Keratinocyte (primary cell): ENCODE data around the gene GJD3. TPM values are rescaled to one million over a fixed set of nuclear protein-coding genes. Genes with fewer than 3 reads are reported as not detected.

ENCODE experiments used
- DNase-seq: peaks from one replicate; pipeline ENCODE4 v3.0.0-alpha.2; 2011; ENCODE audit warnings: low read depth, missing footprints, low spot score
- FAIRE-seq: peaks from 2 replicates; lab custom pipeline; 2011; peaks lifted over from hg19 to GRCh38; lab: Jason Lieb, UNC
- H2AFZ ChIP-seq: 2 replicates; pipeline ENCODE4 v1.6.0; 2012; ENCODE audit warnings: low read length, control low read depth, inconsistent platforms; ENCODE audit not compliant: control insufficient read depth
- H3K27ac ChIP-seq: 2 replicates; pipeline ENCODE4 v1.5.1; 2011; ENCODE audit warnings: low read length; ENCODE audit not compliant: control insufficient read depth, insufficient read depth
- H3K27me3 ChIP-seq: 3 replicates; pipeline ENCODE4 v1.6.0; 2011; ENCODE audit warnings: low read length; ENCODE audit not compliant: control insufficient read depth, insufficient read depth; ENCODE audit errors: extremely low read depth
- H3K36me3 ChIP-seq, 2 experiments: 2 replicates in 1 of 2; 3 replicates in 1 of 2; pipeline ENCODE4 v1.5.1; 2011; ENCODE audit warnings: low read length in 2 of 2, mild to moderate bottlenecking in 1 of 2; ENCODE audit not compliant: control insufficient read depth in 2 of 2, insufficient read depth in 2 of 2; ENCODE audit errors: extremely low read depth in 1 of 2
- H3K4me1 ChIP-seq: 3 replicates; pipeline ENCODE4 v1.5.1; 2011; ENCODE audit warnings: low read length; ENCODE audit not compliant: control insufficient read depth, insufficient read depth; ENCODE audit errors: extremely low read depth
- H3K4me2 ChIP-seq: 3 replicates; pipeline ENCODE4 v1.6.0; 2011; ENCODE audit warnings: low read depth, low read length; ENCODE audit not compliant: control insufficient read depth, insufficient read depth; ENCODE audit errors: extremely low read depth
- H3K4me3 ChIP-seq, 3 experiments: fragments of 200-600 bp in 1 of 3; sonication (generic) in 1 of 3; 2 replicates in 2 of 3; 3 replicates in 1 of 3; pipeline ENCODE4 v1.5.1; 2011 to 2016; ENCODE audit warnings: low read length in 3 of 3, mild to moderate bottlenecking in 3 of 3, control low read depth in 2 of 3, inconsistent platforms in 1 of 3, low read depth in 1 of 3, mixed read lengths in 1 of 3, mixed run types in 1 of 3, moderate library complexity in 1 of 3; ENCODE audit not compliant: control insufficient read depth in 2 of 3, insufficient read depth in 2 of 3; ENCODE audit errors: extremely low read depth in 1 of 3
- H3K79me2 ChIP-seq: 2 replicates; pipeline ENCODE4 v1.6.0; 2012; ENCODE audit warnings: low read length; ENCODE audit not compliant: control insufficient read depth, insufficient read depth
- H3K9ac ChIP-seq: 3 replicates; pipeline ENCODE4 v1.6.0; 2011; ENCODE audit warnings: low read length; ENCODE audit not compliant: control insufficient read depth, insufficient read depth; ENCODE audit errors: extremely low read depth
- H3K9me1 ChIP-seq: 3 replicates; pipeline ENCODE4 v1.6.0; 2011; ENCODE audit warnings: low read length; ENCODE audit not compliant: control insufficient read depth, insufficient read depth; ENCODE audit errors: extremely low read depth
- H3K9me3 ChIP-seq: 2 replicates; pipeline ENCODE4 v1.5.1; 2012; ENCODE audit warnings: low read depth, low read length; ENCODE audit not compliant: control insufficient read depth
- H4K20me1 ChIP-seq: 3 replicates; pipeline ENCODE4 v1.6.0; 2011; ENCODE audit warnings: low read length; ENCODE audit not compliant: control insufficient read depth, insufficient read depth; ENCODE audit errors: extremely low read depth
- CTCF ChIP-seq, 3 experiments: IDR thresholded peaks in 1 of 3; conservative IDR thresholded peaks in 1 of 3; optimal IDR thresholded peaks in 1 of 3; 2 replicates in 2 of 3; 3 replicates in 1 of 3; pipeline versions ENCODE3 to v1.5.1; 2011; ENCODE audit warnings: low read length in 3 of 3, mild to moderate bottlenecking in 3 of 3, moderate library complexity in 2 of 3, control low read depth in 1 of 3, inconsistent platforms in 1 of 3; ENCODE audit not compliant: insufficient read depth in 2 of 3; ENCODE audit errors: extremely low read depth in 1 of 3
- EZH2 ChIP-seq: IDR thresholded peaks from one replicate; pipeline ENCODE4 v1.6.1; 2012; ENCODE audit warnings: inconsistent platforms, mild to moderate bottlenecking, low read length, moderate library complexity
- dilution Hi-C: fragments of 300-500 bp; cut with MboI; formaldehyde crosslinking; loops from one replicate; pipeline ENCODE4 v1.7.0; 2020; ENCODE audit warnings: low sequenced_read_pairs; ENCODE audit not compliant: extremely low pct_ligation_motif_present
- polyA plus RNA-seq, 5 experiments: library from polyadenylated mRNA; depleted of rRNA in 3 of 5; stranded (reverse) in 3 of 5; stranded (forward) in 1 of 5; unstranded in 1 of 5; fragments of >200 nt; gene quantifications; 1 replicate in 1 of 5; 2 replicates in 3 of 5; 3 replicates in 1 of 5; pipeline versions ENCODE4 v1.2.1 to v1.2.3, GENCODE V29; 2011 to 2012; ENCODE audit warnings: missing spikeins in 2 of 5, low read depth in 1 of 5, low replicate concordance in 1 of 5

GJD3 gene
- polyA plus RNA-seq, 1 donor (not counting 4 experiments of a cell fraction or from before 2014, with no cell fraction given), result not detected

- peaks cover 91% of the 10 kb centered on the region for H3K79me2 ChIP-seq
- H3K4me2 ChIP-seq, result no peak overlapping the region
- H3K4me3 ChIP-seq, result no peak overlapping the region
- H3K36me3 ChIP-seq, result peaks cover 7 to 12% of the 10 kb centered on the region in 2 experiments
- H3K9me1 ChIP-seq, result peaks cover 2% of the 10 kb centered on the region
- no peaks in the 10 kb centered on the region for H3K9me3 ChIP-seq
- H2AFZ ChIP-seq, result no peak overlapping the region
- dilution Hi-C loops, result no loop called here
- DNase-seq, result no peak
- FAIRE-seq, result no peak
- TF ChIP-seq CTCF (optimal IDR thresholded peaks at IDR 0.05 in 1 of 3, IDR thresholded peaks at IDR 0.05 in 1 of 3, conservative IDR thresholded peaks at IDR 0.05 in 1 of 3; ENCODE audit: extremely low read depth in 1 of 3, insufficient read depth in 2 of 3, low read length in 3 of 3) (no peak), EZH2 (no peak)
- peaks cover 15% of the 10 kb centered on the region for H4K20me1 ChIP-seq
- no peak overlapping the region for H3K9ac ChIP-seq
- no peaks in the 10 kb centered on the region for H3K27me3 ChIP-seq
- H3K27ac ChIP-seq, result no peak overlapping the region
- peaks cover 27% of the 10 kb centered on the region for H3K4me1 ChIP-seq
Measured at GRCh38 chr17:40327735-40328385, 36.7 kb downstream of the GJD3 start.

GRCh38 chr17:40327244-40327729 lies 37.2 kb downstream of the GJD3 start:
- H3K9ac ChIP-seq, result no peak overlapping the region
- peaks cover 33% of the 10 kb centered on the region for H3K4me1 ChIP-seq

More at GRCh38 chr17:40327244-40327729, 37.2 kb downstream of the GJD3 start:
- dilution Hi-C loops, result no loop called here
- Histone ChIP-seq H3K27me3 (no peaks in the 10 kb centered on the region), H3K4me3 (no peak overlapping the region), H3K79me2 (peaks cover 94% of the 10 kb centered on the region), H3K27ac (no peak overlapping the region), H4K20me1 (peaks cover 15% of the 10 kb centered on the region), H3K4me2 (no peak overlapping the region), H3K36me3 (peaks cover 7 to 12% of the 10 kb centered on the region in 2 experiments), H3K9me1 (peaks cover 2% of the 10 kb centered on the region), H2AFZ (no peak overlapping the region), H3K9me3 (no peaks in the 10 kb centered on the region)
- DNase-seq, result no peak
- TF ChIP-seq EZH2 (no peak), CTCF (optimal IDR thresholded peaks at IDR 0.05 in 1 of 3, IDR thresholded peaks at IDR 0.05 in 1 of 3, conservative IDR thresholded peaks at IDR 0.05 in 1 of 3; ENCODE audit: extremely low read depth in 1 of 3, insufficient read depth in 2 of 3, low read length in 3 of 3) (no peak)
- FAIRE-seq, result no peak
